ENCODE data around the gene CAMK2A. TPM values are rescaled to one million over a fixed set of nuclear protein-coding genes. Genes with fewer than 3 reads are reported as not detected.

Gene CAMK2A
- total RNA-seq, 2 donors from 2014 or later = 0.50 to 1.0 TPM

DNA sequence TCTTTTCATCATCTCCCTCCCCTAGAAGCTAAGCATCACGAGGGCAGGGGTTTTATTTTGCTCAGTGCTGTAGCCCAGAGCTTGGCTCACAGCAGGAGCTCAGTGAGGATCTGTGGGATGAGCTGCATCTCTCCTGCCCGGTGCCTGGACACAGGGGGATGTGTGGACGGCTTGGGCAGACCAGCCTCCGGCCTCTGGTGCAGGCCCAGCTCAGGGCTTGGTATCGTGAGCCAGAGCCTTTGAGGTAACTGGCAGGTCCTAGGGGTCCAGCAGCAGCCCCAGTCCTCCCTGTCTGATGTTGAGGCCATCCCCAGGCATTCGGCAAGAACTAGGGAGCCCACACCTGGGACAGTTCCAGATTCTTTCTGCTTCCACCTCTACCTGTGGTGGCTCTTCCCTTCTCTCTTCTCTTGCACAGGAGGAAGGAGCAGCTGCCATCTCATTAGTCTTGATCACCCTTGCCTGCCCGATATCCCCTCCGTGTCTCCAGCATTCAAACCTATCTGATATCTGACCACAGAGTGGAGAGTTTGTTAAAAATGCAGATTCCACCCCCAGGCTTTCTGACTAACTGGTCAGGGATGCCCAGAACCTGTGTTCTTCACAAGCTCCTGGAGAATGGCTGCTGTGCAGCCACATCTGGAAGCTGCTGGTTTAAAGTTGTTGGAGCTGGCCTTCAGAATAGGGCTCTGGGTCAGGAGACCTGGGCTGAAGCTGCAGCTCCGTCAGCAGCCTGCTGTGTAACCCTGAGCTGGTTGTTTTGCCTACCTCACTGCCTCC is 107.6 kb downstream of the CAMK2A start:
- Histone ChIP-seq H3K36me3 (no peaks in the 10 kb centered on the region), H3K27ac (peak overlapping the region in 1 of 2 donors; percentile 7), H3K9me3 (no peaks in the 10 kb centered on the region), H3K4me3 (no peak overlapping the region), H3K4me1 (replicated peaks) (no peaks in the 10 kb centered on the region), H3K27me3 (replicated peaks; ENCODE audit: insufficient read depth) (no peaks in the 10 kb centered on the region)
- TF ChIP-seq POLR2AphosphoS5 (IDR thresholded peaks at IDR 0.05) (no peak), POLR2A (IDR thresholded peaks at IDR 0.05) (no peak), CTCF (IDR thresholded peaks at IDR 0.05) (no peak)
- 84% methylated on average over 7 of the region's 9 CpGs for WGBS
- DNase-seq (ENCODE audit: low spot score) = no peak
- intact Hi-C loops (cut with DNase I) = no loop called here

DNA sequence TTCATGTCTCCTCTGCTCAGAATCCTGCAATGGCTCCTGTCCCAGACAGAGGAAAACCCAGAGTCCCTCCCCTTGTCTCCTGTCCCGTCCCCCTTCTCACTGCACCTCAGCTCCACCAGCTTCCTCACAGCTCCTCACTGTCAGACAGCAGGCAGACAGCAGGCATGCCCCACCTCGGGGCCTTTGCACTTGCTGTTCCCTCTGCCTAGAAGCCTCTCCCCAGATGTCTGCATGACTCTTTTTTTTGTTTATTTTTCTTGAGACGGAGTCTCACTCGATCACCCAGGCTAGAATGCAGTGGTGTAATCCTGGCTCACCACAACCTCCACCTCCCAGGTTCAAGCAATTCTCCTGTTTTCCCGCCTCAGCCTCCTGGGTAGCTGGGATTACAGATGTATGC is 108.5 kb downstream of the CAMK2A start:
- intact Hi-C loops (cut with DNase I) = no loop called here
- Histone ChIP-seq H3K9me3 (no peaks in the 10 kb centered on the region), H3K27me3 (replicated peaks; ENCODE audit: insufficient read depth) (no peaks in the 10 kb centered on the region), H3K27ac (peak overlapping the region; percentile 55 to 63), H3K4me1 (replicated peaks) (no peaks in the 10 kb centered on the region), H3K36me3 (no peaks in the 10 kb centered on the region), H3K4me3 (no peak overlapping the region)
- WGBS = 52% methylated on average over 5 of the region's 5 CpGs
- no peak for TF ChIP-seq POLR2A (IDR thresholded peaks at IDR 0.05)
- no peak for TF ChIP-seq CTCF (IDR thresholded peaks at IDR 0.05)
- TF ChIP-seq POLR2AphosphoS5 (IDR thresholded peaks at IDR 0.05) = no peak
- DNase-seq (ENCODE audit: low spot score) = no peak

GRCh38 chr5:150180241-150181026 is 109.1 kb downstream of the CAMK2A start:
- no peak overlapping the region for H3K4me3 ChIP-seq
- no peak for DNase-seq (ENCODE audit: low spot score)
- intact Hi-C loops (cut with DNase I) = no loop called here
- peak overlapping the region; percentile 55 to 63 for H3K27ac ChIP-seq
- TF ChIP-seq POLR2AphosphoS5 (IDR thresholded peaks at IDR 0.05) = peak; percentile 20
- TF ChIP-seq POLR2A (IDR thresholded peaks at IDR 0.05) = no peak
- H3K27me3 ChIP-seq (replicated peaks; ENCODE audit: insufficient read depth) = no peaks in the 10 kb centered on the region
- 59% methylated on average over 18 of the region's 18 CpGs for WGBS
- no peaks in the 10 kb centered on the region for H3K36me3 ChIP-seq
- H3K4me1 ChIP-seq (replicated peaks) = no peaks in the 10 kb centered on the region
- no peaks in the 10 kb centered on the region for H3K9me3 ChIP-seq

DNA sequence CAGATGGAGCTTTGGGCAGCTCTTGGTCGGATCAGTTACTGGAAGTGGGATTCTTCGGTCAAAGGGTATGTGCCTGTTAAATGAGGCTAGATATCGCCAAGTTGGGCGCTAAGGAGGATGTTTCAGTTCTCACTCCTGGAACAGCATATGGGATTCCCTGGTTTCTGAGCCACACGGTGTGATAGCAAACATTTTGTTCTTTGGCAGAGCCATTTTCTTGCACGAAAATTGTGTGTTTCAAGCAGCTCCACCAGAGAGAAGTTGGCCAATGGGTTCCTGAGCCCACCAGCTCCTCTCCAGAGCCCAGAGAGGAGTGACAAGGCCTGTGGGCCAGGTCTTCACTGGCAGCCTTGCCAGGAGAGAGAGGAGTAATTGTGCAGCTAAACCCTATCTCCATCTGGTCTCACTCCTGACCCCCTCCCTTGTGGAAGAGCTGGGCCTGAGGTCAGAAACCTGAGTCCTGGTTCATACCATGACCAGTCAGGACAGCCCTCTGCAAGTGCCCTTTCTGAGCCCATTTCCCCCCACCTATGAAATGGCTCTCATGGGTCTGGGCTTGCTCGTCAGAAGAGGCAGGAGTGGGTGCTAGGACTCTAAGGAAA is 110.5 kb downstream of the CAMK2A start:
- peak overlapping the region; percentile 55 to 63 for H3K27ac ChIP-seq

More for the DNA sequence above, 110.5 kb downstream of the CAMK2A start:
- H3K27me3 ChIP-seq (replicated peaks; ENCODE audit: insufficient read depth) = no peaks in the 10 kb centered on the region
- H3K4me3 ChIP-seq = no peak overlapping the region
- H3K36me3 ChIP-seq = no peaks in the 10 kb centered on the region
- DNase-seq (ENCODE audit: low spot score) = no peak
- no peaks in the 10 kb centered on the region for H3K4me1 ChIP-seq (replicated peaks)
- TF ChIP-seq POLR2A (IDR thresholded peaks at IDR 0.05) (no peak), POLR2AphosphoS5 (IDR thresholded peaks at IDR 0.05) (no peak), CTCF (IDR thresholded peaks at IDR 0.05) (no peak)
- H3K9me3 ChIP-seq = no peaks in the 10 kb centered on the region
- WGBS = 83% methylated on average over 7 of the region's 7 CpGs
- intact Hi-C loops (cut with DNase I) = no loop called here
